ENCODE results near the gene AHNAK. TPM values are rescaled to one million over a fixed set of nuclear protein-coding genes. Genes with fewer than 3 reads are reported as not detected.
A peak's percentile ranks its signal among the peaks of the same experiment; 100 is the strongest.

Gene AHNAK
- total RNA-seq, 1 donor from 2014 or later, result 15.9 TPM

- no peak for DNase-seq (ENCODE audit: low spot score in 2 of 2)
- no peak for FAIRE-seq
These were observed 128.5 kb downstream of the AHNAK start for GRCh38 chr11:62418136-62418535.

- no peak for DNase-seq (ENCODE audit: low spot score in 2 of 2)
- no peak for FAIRE-seq
These were observed 130.0 kb downstream of the AHNAK start for GRCh38 chr11:62416596-62416995.

DNA sequence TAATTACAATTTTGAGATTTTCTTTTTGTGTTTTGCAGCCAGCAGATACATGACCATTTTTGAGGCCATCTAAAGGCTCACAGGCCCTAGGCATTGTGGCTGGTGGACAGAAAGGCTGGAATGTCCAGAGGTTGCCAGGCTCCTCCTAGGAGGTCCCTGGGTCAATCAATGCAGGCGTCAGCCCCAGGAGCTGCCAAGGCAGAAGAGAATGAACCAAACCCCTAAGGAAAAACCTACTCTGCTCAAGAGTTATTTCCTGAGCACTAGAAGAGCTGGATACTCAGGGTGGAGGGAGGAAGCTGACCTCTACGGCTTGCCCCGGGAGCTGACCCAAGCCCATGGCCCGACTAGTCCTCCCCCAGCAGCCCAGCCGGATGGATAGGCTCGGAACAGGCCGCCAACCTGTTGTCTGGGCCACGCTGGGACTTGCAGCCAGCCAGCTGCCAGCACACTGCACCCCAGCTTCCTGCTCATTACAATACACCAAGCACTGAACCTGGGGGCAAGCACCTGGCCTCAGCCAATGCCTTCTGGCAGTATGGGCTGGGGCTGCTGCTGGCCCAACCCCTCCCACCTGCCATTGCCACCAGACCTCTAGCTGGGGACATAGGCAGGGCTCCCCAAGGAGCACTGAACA, 133.4 kb downstream of the AHNAK start:
- FAIRE-seq (no peak), DNase-seq (ENCODE audit: low spot score in 2 of 2) (no peak)

GRCh38 chr11:62411524-62411923, 135.1 kb downstream of the AHNAK start:
- DNase-seq (ENCODE audit: low spot score in 2 of 2) (peak in 1 of 2 donors; percentile 52), FAIRE-seq (no peak)

DNA sequence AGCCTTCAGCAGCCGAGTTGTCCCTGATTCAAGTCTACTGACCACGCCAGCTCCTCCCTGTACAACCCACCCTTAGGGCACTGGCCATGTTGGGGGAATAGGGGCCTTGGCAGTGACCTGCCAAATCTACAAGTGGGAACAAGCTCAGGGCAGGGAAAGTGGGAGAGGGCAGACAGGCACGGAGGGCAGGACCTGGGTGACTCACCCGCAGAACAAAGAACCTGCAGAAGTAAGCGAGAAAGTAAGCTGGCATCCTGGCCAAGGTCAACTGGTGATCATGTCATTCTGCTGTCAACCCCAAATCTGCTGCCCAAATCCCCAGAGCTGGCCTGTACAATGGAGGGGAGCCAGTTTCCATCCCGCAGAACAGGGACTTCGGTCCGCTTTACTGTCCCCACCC, 135.6 kb downstream of the AHNAK start:
- FAIRE-seq (no peak), DNase-seq (ENCODE audit: low spot score in 2 of 2) (no peak)

- FAIRE-seq, result no peak
- DNase-seq (ENCODE audit: low spot score in 2 of 2), result no peak
These were observed 136.8 kb downstream of the AHNAK start for GRCh38 chr11:62409831-62410230.

DNA sequence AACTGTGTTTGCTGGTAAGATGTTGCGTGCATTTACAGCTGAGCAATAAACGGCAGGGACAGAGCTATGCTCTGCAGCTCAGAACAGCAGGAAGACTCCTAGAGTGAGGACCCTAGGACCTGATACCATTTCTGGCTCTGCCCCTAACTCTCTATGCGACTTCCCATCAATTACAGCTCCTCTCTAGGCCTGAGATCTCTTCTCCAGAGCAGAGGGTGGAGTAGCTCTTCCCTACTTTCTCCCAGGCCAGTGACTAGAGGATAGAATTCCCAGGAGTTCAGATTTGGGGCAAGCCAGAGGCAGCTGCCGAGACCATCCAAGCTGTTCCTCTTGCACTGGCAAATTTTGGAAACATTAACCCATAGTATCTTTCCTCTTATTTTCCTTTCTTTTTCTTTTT, 140.6 kb downstream of the AHNAK start:
- DNase-seq (ENCODE audit: low spot score in 2 of 2) (no peak), FAIRE-seq (no peak)

- DNase-seq (ENCODE audit: low spot score in 2 of 2), result no peak
- FAIRE-seq, result no peak
These were observed 141.7 kb downstream of the AHNAK start for GRCh38 chr11:62404901-62405300.

GRCh38 chr11:62404435-62404834, 142.2 kb downstream of the AHNAK start:
- DNase-seq (ENCODE audit: low spot score in 2 of 2), result no peak
- FAIRE-seq, result no peak

GRCh38 chr11:62402960-62403730, 143.5 kb downstream of the AHNAK start:
- DNase-seq (ENCODE audit: low spot score in 2 of 2) (no peak), FAIRE-seq (no peak)

DNA sequence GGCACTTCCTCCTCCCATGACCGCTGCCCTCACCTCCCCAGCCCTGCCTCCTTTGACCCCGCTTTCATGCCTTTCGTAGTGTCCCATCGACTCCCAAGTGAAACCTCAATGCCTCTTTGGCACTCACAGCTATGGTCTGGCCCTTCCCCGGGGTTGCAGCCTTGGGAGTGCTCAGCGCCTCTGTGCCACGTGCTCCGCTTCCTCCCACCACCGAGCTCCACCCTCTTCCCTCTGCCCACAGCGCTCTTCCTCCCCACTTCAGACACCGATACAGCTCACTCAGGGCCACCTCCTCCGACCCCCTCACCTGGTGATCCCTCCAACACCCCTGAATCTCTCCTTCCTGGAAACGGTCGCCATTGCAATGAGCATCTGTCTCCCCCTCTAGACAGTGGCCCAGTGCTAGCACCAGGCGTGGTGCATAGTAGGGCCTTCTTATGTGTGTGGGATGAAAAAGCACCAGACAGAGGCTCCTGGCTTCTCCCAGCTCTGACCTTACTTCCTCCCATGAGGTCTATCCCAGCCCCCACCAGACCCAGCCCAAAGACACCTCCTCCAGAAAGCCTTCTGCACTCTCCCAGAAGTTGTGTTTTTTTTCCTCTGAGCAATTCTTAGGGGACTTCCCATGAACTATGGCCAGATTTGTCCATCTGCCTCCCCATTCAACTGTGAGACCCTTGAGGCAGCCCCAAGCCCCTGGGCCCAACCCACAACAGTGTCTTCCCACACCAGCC, 144.2 kb downstream of the AHNAK start:
- no peak for DNase-seq (ENCODE audit: low spot score in 2 of 2)
- FAIRE-seq, result no peak

GRCh38 chr11:62401811-62402210, 144.8 kb downstream of the AHNAK start:
- FAIRE-seq (no peak), DNase-seq (ENCODE audit: low spot score in 2 of 2) (no peak)

- DNase-seq (ENCODE audit: low spot score in 2 of 2) (no peak), FAIRE-seq (no peak)
These were observed 145.2 kb downstream of the AHNAK start for GRCh38 chr11:62401356-62401755.

- FAIRE-seq (no peak), DNase-seq (ENCODE audit: low spot score in 2 of 2) (peak; percentile 58 to 71)
These were observed 145.8 kb downstream of the AHNAK start for GRCh38 chr11:62400760-62401159.

GRCh38 chr11:62400281-62400680, 146.3 kb downstream of the AHNAK start:
- FAIRE-seq, result no peak
- no peak for DNase-seq (ENCODE audit: low spot score in 2 of 2)

- FAIRE-seq (no peak), DNase-seq (ENCODE audit: low spot score in 2 of 2) (no peak)
These were observed 146.7 kb downstream of the AHNAK start for GRCh38 chr11:62399878-62400266.

DNA sequence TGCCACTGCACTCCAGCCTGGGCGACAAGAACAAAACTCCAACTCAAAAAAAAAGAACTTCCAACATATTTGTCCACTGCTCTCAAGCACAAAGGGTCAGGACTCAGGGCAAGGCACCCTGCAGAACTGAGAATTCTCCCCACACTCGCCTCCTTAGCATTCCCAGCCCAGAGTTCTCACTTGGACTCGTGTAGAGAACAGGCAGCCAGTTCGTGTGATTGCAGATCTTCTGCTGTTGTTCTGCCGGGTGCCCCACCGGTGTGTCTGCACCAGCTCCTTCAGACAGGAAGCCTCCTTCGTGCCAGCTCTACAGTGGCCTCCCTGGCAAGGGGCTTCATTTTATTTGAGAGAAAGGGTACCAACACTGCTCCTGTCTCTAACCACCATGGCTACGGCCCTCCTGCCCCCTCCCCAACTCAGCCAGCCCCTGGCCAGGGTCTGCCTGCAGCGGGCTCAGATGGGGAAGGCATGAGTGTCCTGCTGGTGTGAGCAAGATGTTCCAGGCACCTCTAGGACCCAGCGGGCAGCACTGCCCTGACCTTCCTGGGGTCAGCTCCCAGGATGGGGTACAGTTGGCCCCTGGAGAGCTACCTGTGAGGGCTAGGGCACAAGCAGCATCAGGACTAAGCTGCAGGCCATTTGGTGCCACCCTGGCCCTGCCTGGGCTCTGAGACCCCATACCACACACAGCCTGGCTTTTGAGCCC, 147.3 kb downstream of the AHNAK start:
- DNase-seq (ENCODE audit: low spot score in 2 of 2) (no peak), FAIRE-seq (no peak)

DNA sequence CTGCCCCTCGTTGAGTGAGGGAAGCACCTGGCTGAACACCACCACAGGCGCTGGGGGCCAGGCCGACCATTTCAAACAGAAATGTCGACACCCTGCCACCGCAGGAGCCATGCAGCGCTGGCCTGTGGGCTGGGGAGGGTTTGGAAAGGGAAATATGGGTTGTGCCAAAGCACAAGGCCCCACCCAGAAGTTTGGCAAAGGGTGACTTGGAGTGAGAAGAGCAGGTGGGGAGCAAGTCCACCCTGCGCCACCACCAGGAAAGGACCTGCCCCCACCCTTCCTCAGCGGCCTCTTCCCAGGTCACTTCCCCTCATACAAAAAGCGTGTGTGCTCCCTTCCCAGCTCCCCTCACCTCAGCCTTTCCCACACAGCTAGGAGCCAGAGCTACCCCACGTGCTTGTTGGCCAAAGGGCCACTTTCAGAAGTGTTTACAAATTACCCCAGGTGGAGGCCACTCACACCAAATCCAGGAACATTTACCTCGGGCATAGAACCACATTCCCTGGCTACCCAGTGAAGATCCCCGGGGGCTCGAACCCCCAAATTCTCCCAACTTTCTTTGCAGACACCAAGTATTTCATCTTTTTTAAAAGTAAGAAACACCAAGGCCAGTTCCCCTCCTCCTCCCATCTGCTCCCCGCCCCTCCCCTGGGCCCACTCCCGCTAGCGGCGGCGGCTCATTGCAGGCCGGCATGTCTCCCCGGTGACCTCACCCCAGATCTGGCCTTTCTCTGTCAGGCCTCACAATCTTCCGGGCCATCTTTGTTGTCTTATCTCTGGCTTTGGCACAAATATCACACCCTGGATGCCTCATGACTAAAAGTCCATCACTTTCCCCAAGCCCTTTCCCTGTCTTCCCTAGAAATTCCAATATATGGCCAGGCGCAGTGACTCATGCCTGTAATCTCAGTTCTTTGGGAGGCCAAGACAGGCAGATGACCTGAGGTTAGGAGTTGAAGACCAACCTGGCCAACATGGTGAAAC, 148.3 kb downstream of the AHNAK start:
- FAIRE-seq (no peak), DNase-seq (ENCODE audit: low spot score in 2 of 2) (no peak)

GRCh38 chr11:62395885-62396551, 150.6 kb downstream of the AHNAK start:
- DNase-seq (ENCODE audit: low spot score in 2 of 2) (no peak), FAIRE-seq (no peak)

Measured in frontal cortex (tissue), 4 donors.